H1 (cell line): Measurements from ENCODE around the gene HOXD12. TPM values are rescaled to one million over a fixed set of nuclear protein-coding genes. Genes with fewer than 3 reads are reported as not detected.

ENCODE experiments used
- CTCF ChIA-PET: fragments of 300-600 bp; sonication (Branson Sonifier 250); formaldehyde crosslinking; loops from one replicate; lab custom pipeline; 2021; ENCODE audit not compliant: partially characterized antibody; lab: Charles Lee
- POLR2A ChIA-PET: fragments of 300-600 bp; sonication (Branson Sonifier 250); formaldehyde crosslinking; loops from one replicate; lab custom pipeline; 2021; ENCODE audit warnings: inconsistent platforms; ENCODE audit not compliant: partially characterized antibody; lab: Charles Lee
- DNase-seq, 2 experiments: peaks; one replicate each; pipeline versions ENCODE4 v3.0.0 to v3.0.0-alpha.2; 2010 to 2022; ENCODE audit warnings: low spot score in 2 of 2, low read depth in 1 of 2, mixed read lengths in 1 of 2
- FAIRE-seq: peaks from 2 replicates; lab custom pipeline; 2011; peaks lifted over from hg19 to GRCh38; lab: Jason Lieb, UNC
- H2AFZ ChIP-seq: 2 replicates; pipeline ENCODE4 v1.8.1; 2012; ENCODE audit warnings: low read length, inconsistent platforms
- H2AK5ac ChIP-seq: 2 replicates; pipeline ENCODE4 v1.6.1; 2013; ENCODE audit warnings: low read depth, low read length
- H2BK120ac ChIP-seq: replicated peaks from 2 replicates; pipeline ENCODE3; 2013; ENCODE audit warnings: low read depth, low read length, inconsistent platforms
- H2BK12ac ChIP-seq: 2 replicates; pipeline ENCODE4 v1.6.1; 2013; ENCODE audit warnings: low read depth, low read length
- H2BK15ac ChIP-seq: 2 replicates; pipeline ENCODE4 v1.6.1; 2013; ENCODE audit warnings: low read length
- H2BK20ac ChIP-seq: 2 replicates; pipeline ENCODE4 v1.6.1; 2013; ENCODE audit warnings: low read length
- H2BK5ac ChIP-seq: 2 replicates; pipeline ENCODE4 v1.6.1; 2013; ENCODE audit warnings: low read depth, low read length
- H3K14ac ChIP-seq: 2 replicates; pipeline ENCODE4 v1.6.1; 2013; ENCODE audit warnings: inconsistent platforms; ENCODE audit not compliant: insufficient read length
- H3K18ac ChIP-seq: 2 replicates; pipeline ENCODE4 v1.6.1; 2013; ENCODE audit warnings: low read length; ENCODE audit errors: extremely low read depth
- H3K23ac ChIP-seq: 2 replicates; pipeline ENCODE4 v1.6.1; 2013; ENCODE audit warnings: inconsistent platforms; ENCODE audit not compliant: insufficient read length
- H3K23me2 ChIP-seq: 2 replicates; pipeline ENCODE4 v1.6.1; 2013; ENCODE audit warnings: low read depth, low read length
- H3K27ac ChIP-seq: 2 replicates; pipeline ENCODE4 v1.6.1; 2011; ENCODE audit warnings: low read depth, low read length, inconsistent platforms
- H3K27me3 ChIP-seq, 4 experiments: replicated peaks in 1 of 4; 1 replicate in 1 of 4; 2 replicates in 3 of 4; pipeline versions ENCODE4 v1.6.1 to v1.8.1; 2011 to 2013; ENCODE audit warnings: low read length in 3 of 4, mild to moderate bottlenecking in 3 of 4, inconsistent platforms in 2 of 4, mixed read lengths in 2 of 4, moderate library complexity in 1 of 4; ENCODE audit not compliant: control insufficient read depth in 3 of 4, insufficient read depth in 3 of 4; ENCODE audit errors: extremely low read depth in 1 of 4
- H3K36me3 ChIP-seq, 4 experiments: 2 replicates each; pipeline versions ENCODE4 v1.6.1 to v1.8.1; 2011 to 2013; ENCODE audit warnings: mild to moderate bottlenecking in 4 of 4, low read length in 3 of 4, moderate library complexity in 2 of 4, control low read depth in 1 of 4, inconsistent platforms in 1 of 4; ENCODE audit not compliant: insufficient read depth in 4 of 4, control insufficient read depth in 2 of 4
- H3K4ac ChIP-seq: replicated peaks from 2 replicates; pipeline ENCODE3; 2013; ENCODE audit warnings: low read length, low read depth, mixed read lengths, inconsistent platforms; ENCODE audit not compliant: insufficient read length
- H3K4me1 ChIP-seq, 4 experiments: replicated peaks in 1 of 4; 1 replicate in 1 of 4; 2 replicates in 3 of 4; pipeline versions ENCODE4 v1.6.1 to v1.8.1; 2011 to 2013; ENCODE audit warnings: low read length in 3 of 4, inconsistent platforms in 2 of 4, mixed read lengths in 1 of 4; ENCODE audit not compliant: insufficient read depth in 4 of 4, control insufficient read depth in 3 of 4
- H3K4me2 ChIP-seq, 2 experiments: 2 replicates each; pipeline versions ENCODE4 v1.6.1 to v1.8.1; 2011 to 2013; ENCODE audit warnings: low read depth in 2 of 2, low read length in 2 of 2, control low read depth in 1 of 2, inconsistent platforms in 1 of 2, mild to moderate bottlenecking in 1 of 2; ENCODE audit not compliant: insufficient read depth in 1 of 2
- H3K4me3 ChIP-seq, 4 experiments: fragments of 200-600, 300-600 bp in 1 of 4; sonication (generic), shearing (Covaris generic), sonication (Bioruptor Twin) in 1 of 4; 2 replicates each; pipeline versions ENCODE4 v1.5.1 to v1.8.1; 2011 to 2016; ENCODE audit warnings: low read length in 4 of 4, low read depth in 3 of 4, control low read depth in 2 of 4, inconsistent platforms in 2 of 4, mild to moderate bottlenecking in 2 of 4, mixed read lengths in 1 of 4, moderate library complexity in 1 of 4; ENCODE audit not compliant: insufficient read depth in 2 of 4; ENCODE audit errors: extremely low read depth in 1 of 4
- H3K56ac ChIP-seq: replicated peaks from 2 replicates; pipeline ENCODE3; 2013; ENCODE audit warnings: low read depth, mild to moderate bottlenecking, mixed read lengths, low read length, inconsistent platforms; ENCODE audit not compliant: insufficient read length
- H3K79me1 ChIP-seq: 2 replicates; pipeline ENCODE4 v1.6.1; 2013; ENCODE audit warnings: low read depth, low read length, control low read depth
- H3K79me2 ChIP-seq, 2 experiments: 2 replicates each; pipeline versions ENCODE4 v1.6.1 to v1.8.1; 2012 to 2013; ENCODE audit warnings: low read length in 2 of 2, mild to moderate bottlenecking in 2 of 2, inconsistent platforms in 1 of 2; ENCODE audit not compliant: insufficient read depth in 2 of 2, control insufficient read depth in 1 of 2
- H3K9ac ChIP-seq, 4 experiments: replicated peaks in 1 of 4; 1 replicate in 1 of 4; 2 replicates in 3 of 4; pipeline versions ENCODE4 v1.6.1 to v1.8.1; 2011 to 2013; ENCODE audit warnings: low read depth in 3 of 4, low read length in 3 of 4, control low read depth in 2 of 4, mild to moderate bottlenecking in 2 of 4, moderate library complexity in 2 of 4, inconsistent platforms in 1 of 4; ENCODE audit errors: extremely low read depth in 1 of 4
- H3K9me3 ChIP-seq, 2 experiments: 2 replicates each; pipeline versions ENCODE4 v1.6.1 to v1.8.1; 2012 to 2013; ENCODE audit warnings: mild to moderate bottlenecking in 2 of 2, moderate library complexity in 2 of 2, control low read depth in 1 of 2, inconsistent platforms in 1 of 2, low read depth in 1 of 2, low read length in 1 of 2, mixed read lengths in 1 of 2; ENCODE audit not compliant: insufficient read depth in 2 of 2
- H4K20me1 ChIP-seq, 2 experiments: replicated peaks in 1 of 2; 2 replicates each; pipeline versions ENCODE3 to v1.8.1; 2011 to 2013; ENCODE audit warnings: inconsistent platforms in 2 of 2, low read length in 2 of 2, mild to moderate bottlenecking in 1 of 2; ENCODE audit not compliant: insufficient read depth in 2 of 2, control insufficient read depth in 1 of 2
- H4K5ac ChIP-seq: 2 replicates; pipeline ENCODE4 v1.6.1; 2013; ENCODE audit warnings: low read length, low read depth, mixed read lengths, inconsistent platforms; ENCODE audit not compliant: insufficient read length
- H4K8ac ChIP-seq: 2 replicates; pipeline ENCODE4 v1.8.0; 2013; ENCODE audit warnings: mild to moderate bottlenecking, moderate library complexity, low read length, inconsistent platforms; ENCODE audit not compliant: insufficient read depth; ENCODE audit errors: extremely low read depth
- H4K91ac ChIP-seq: replicated peaks from 2 replicates; pipeline ENCODE3; 2013; ENCODE audit warnings: low read length, mixed read lengths, inconsistent platforms; ENCODE audit not compliant: insufficient read length
- CBX8 ChIP-seq: fragments of 300-800, 300-1000 bp; sonication (generic); IDR thresholded peaks from 2 replicates; pipeline ENCODE4 v1.7.1; 2016; ENCODE audit warnings: low read depth, low read length, borderline replicate concordance
- EZH2 ChIP-seq: fragments of 200-600 bp; sonication (generic); IDR thresholded peaks from 2 replicates; pipeline ENCODE4 v1.7.1; 2012; ENCODE audit warnings: low read depth, mild to moderate bottlenecking, moderate library complexity, low read length, inconsistent platforms; ENCODE audit not compliant: severe bottlenecking
- WGBS, 2 experiments: shearing (Covaris generic) in 1 of 2; methylation state at CpG; one replicate each; pipeline versions ENCODE4 v1.1.6 to v1.1.7; 2013 to 2015; ENCODE audit warnings: low lambda C conversion rate in 2 of 2, mixed read lengths in 2 of 2, inconsistent platforms in 1 of 2, low coverage in 1 of 2, missing lambda C conversion rate in 1 of 2; ENCODE audit not compliant: insufficient replicate concordance in 2 of 2, insufficient coverage in 1 of 2, insufficient read length in 1 of 2; ENCODE audit errors: extremely low coverage in 1 of 2, missing lambda C conversion rate in 1 of 2; 5-methylcytosine and 5-hydroxymethylcytosine counted together
- polyA plus RNA-seq, 7 experiments: library from polyadenylated mRNA; depleted of rRNA in 3 of 7; stranded (reverse) in 5 of 7; unstranded in 2 of 7; fragments of >200 nt in 5 of 7; fragments of 200-250 nt in 2 of 7; gene quantifications; 1 replicate in 5 of 7; 2 replicates in 1 of 7; 4 replicates in 1 of 7; pipeline versions ENCODE4 v1.2.1 to v1.2.3, GENCODE V29; 2011 to 2013; ENCODE audit warnings: missing spikeins in 2 of 7, mixed read lengths in 2 of 7
- total RNA-seq: library from RNA; stranded (reverse); fragmentation: NEBNext Ultra II Directional; extraction: Animal tissue kit (Norgen Biotek cat#: 25700); gene quantifications from 2 replicates; pipeline ENCODE4 v1.2.1, GENCODE V29; 2021
- TF ChIP-seq, protein P1 (sequence below): IDR thresholded peaks from 2 replicates; pipeline ENCODE4 v1.6.1; 2012; ENCODE audit warnings: low read length, inconsistent platforms
- TF ChIP-seq, protein P2 (sequence below): IDR thresholded peaks from 2 replicates; pipeline ENCODE4 v1.6.1; 2012; ENCODE audit warnings: inconsistent platforms

HOXD12 gene
- total and polyA plus RNA-seq, 2 of the 8 experiments (the other 6 are each of a cell fraction or from before 2014, with no cell fraction given): not detected

DNA sequence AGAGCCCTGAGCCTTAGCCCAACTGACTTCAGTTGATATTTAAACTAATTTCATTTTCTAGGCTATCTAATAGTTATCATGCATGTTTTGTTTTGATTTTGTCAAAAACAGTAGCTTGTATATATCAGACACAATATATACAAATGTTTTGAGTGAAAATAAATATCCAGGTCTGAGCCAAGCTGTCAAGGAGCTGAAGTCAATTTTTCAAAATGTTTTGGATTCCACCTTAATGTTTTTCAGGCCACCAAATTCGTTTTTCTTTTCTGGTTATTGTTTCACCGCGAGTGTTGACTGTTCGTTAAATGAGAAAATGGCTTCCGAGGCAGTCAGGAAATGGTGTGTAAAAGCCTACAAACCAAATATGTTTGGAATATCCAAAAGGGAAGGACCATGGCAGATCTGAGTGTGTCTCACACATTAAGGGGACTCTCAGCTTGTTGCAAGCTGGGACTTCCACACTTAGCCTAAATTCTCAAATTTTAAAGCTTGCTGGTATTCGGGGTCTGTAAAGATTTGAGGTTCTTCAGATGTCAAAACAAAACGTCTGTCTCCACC lies 2.8 kb downstream of the HOXD12 start:
- Histone ChIP-seq H3K4me2 (no peak overlapping the region), H3K4me1 (peaks cover 0 to 35% (median 19%) of the 10 kb centered on the region in 4 experiments; a peak in 6 of 7 replicates), H3K36me3 (no peaks in the 10 kb centered on the region; a peak in 1 of 8 replicates), H2BK15ac (no peak overlapping the region), H3K4me3 (no peak overlapping the region), H3K23me2 (peaks cover 4% of the 10 kb centered on the region; the same call in 1 of the 2 replicates), H3K4ac (no peak overlapping the region), H3K56ac (no peak overlapping the region), H3K9me3 (no peaks in the 10 kb centered on the region), H3K27me3 (peaks cover 96 to 100% (median 99%) of the 10 kb centered on the region in 4 experiments), H3K9ac (no peak overlapping the region), H3K79me1 (no peaks in the 10 kb centered on the region), H2BK120ac (no peak overlapping the region), H2AK5ac (no peak overlapping the region), H4K20me1 (peaks cover 11 to 44% of the 10 kb centered on the region in 2 experiments), H4K8ac (no peak overlapping the region), H3K27ac (no peak overlapping the region), H4K5ac (no peak overlapping the region), H2BK12ac (peak overlapping the region; percentile 80; the same call in 1 of the 2 replicates), H3K23ac (no peak overlapping the region), H4K91ac (no peak overlapping the region), H2BK5ac (no peak overlapping the region), H2BK20ac (no peak overlapping the region), H3K79me2 (no peaks in the 10 kb centered on the region), H2AFZ (no peak overlapping the region), H3K18ac (no peak overlapping the region), H3K14ac (no peak overlapping the region)
- POLR2A ChIA-PET: no interaction called here
- DNase-seq: no peak
- 33% methylated on average over 7 of the region's 7 CpGs; no CpG with 5 or more reads in 1 of the 2 experiments for WGBS, 2 experiments
- CTCF ChIA-PET: interaction anchor here (0.7 to 4.6 kb wide), 11 partner anchors 9 to 59 kb away, joined by 3 to 20 read pairs (median 6); no protein-coding TSS in a partner anchor
- TF ChIP-seq CBX8 (peak; percentile 94), EZH2 (peak; percentile 79)
- TF ChIP-seq, protein P1, sequence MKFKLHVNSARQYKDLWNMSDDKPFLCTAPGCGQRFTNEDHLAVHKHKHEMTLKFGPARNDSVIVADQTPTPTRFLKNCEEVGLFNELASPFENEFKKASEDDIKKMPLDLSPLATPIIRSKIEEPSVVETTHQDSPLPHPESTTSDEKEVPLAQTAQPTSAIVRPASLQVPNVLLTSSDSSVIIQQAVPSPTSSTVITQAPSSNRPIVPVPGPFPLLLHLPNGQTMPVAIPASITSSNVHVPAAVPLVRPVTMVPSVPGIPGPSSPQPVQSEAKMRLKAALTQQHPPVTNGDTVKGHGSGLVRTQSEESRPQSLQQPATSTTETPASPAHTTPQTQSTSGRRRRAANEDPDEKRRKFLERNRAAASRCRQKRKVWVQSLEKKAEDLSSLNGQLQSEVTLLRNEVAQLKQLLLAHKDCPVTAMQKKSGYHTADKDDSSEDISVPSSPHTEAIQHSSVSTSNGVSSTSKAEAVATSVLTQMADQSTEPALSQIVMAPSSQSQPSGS: no peak
- TF ChIP-seq, protein P2, sequence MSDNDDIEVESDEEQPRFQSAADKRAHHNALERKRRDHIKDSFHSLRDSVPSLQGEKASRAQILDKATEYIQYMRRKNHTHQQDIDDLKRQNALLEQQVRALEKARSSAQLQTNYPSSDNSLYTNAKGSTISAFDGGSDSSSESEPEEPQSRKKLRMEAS: no peak
- no peak for FAIRE-seq
